CD4-positive, alpha-beta T cell treated with Interleukin-17A for 1 hour (primary cell): ENCODE data around the gene SPECC1.
A peak's percentile ranks its signal among the peaks of the same experiment; 100 is the strongest.
"Not testable (repeated sequence)": the region's sequence is repeated elsewhere in the genome, so short reads cannot be mapped to it uniquely, and the experiment has no call there.

ENCODE experiments used
- DNase-seq: peaks from one replicate; pipeline ENCODE4 v3.0.0-alpha.2; 2020

The SPECC1 gene

GRCh38 chr17:20256144-20256543 lies 247.0 kb downstream of the SPECC1 start:
- DNase-seq = no peak

- DNase-seq = no peak
Observed at GRCh38 chr17:20257008-20257407, 247.8 kb downstream of the SPECC1 start.

GRCh38 chr17:20257798-20258197 lies 248.6 kb downstream of the SPECC1 start:
- DNase-seq = no peak

- DNase-seq = no peak
Observed at GRCh38 chr17:20259668-20260067, 250.5 kb downstream of the SPECC1 start.

- no peak for DNase-seq
Observed at GRCh38 chr17:20260268-20260667, 251.1 kb downstream of the SPECC1 start.

GRCh38 chr17:20262226-20263114 lies 253.3 kb downstream of the SPECC1 start:
- no peak for DNase-seq

GRCh38 chr17:20263115-20263433 lies 253.9 kb downstream of the SPECC1 start:
- DNase-seq = not testable (repeated sequence)

- DNase-seq = no peak
Observed at GRCh38 chr17:20263595-20263994, 254.4 kb downstream of the SPECC1 start.

- DNase-seq = no peak
Observed at GRCh38 chr17:20264996-20265395, 255.8 kb downstream of the SPECC1 start.

- DNase-seq = no peak
Observed at GRCh38 chr17:20266806-20267458, 257.8 kb downstream of the SPECC1 start.

- DNase-seq = peak; percentile 57
Observed at GRCh38 chr17:20267459-20267842, 258.3 kb downstream of the SPECC1 start.

GRCh38 chr17:20270369-20270768 lies 261.2 kb downstream of the SPECC1 start:
- DNase-seq = no peak

GRCh38 chr17:20271011-20271610 lies 262.0 kb downstream of the SPECC1 start:
- no peak for DNase-seq

- no peak for DNase-seq
Observed at GRCh38 chr17:20273741-20274500, 264.8 kb downstream of the SPECC1 start.

GRCh38 chr17:20275653-20276052 lies 266.5 kb downstream of the SPECC1 start:
- DNase-seq = no peak

- no peak for DNase-seq
Observed at GRCh38 chr17:20276421-20276820, 267.3 kb downstream of the SPECC1 start.

GRCh38 chr17:20278805-20279204 lies 269.6 kb downstream of the SPECC1 start:
- no peak for DNase-seq

- no peak for DNase-seq
Observed at GRCh38 chr17:20279631-20280030, 270.5 kb downstream of the SPECC1 start.

- no peak for DNase-seq
Observed at GRCh38 chr17:20280051-20280450, 270.9 kb downstream of the SPECC1 start.

GRCh38 chr17:20280851-20281250 lies 271.7 kb downstream of the SPECC1 start:
- no peak for DNase-seq

GRCh38 chr17:20281860-20282259 lies 272.7 kb downstream of the SPECC1 start:
- no peak for DNase-seq

- DNase-seq = no peak
Observed at GRCh38 chr17:20282526-20283308, 273.6 kb downstream of the SPECC1 start.
